H1 (cell line): ENCODE results near the gene DHDH. TPM values are rescaled to one million over a fixed set of nuclear protein-coding genes. Genes with fewer than 3 reads are reported as not detected.

Source experiments
- MAX ChIP-seq: IDR thresholded peaks from 2 replicates; pipeline ENCODE4 v1.6.1; 2012; ENCODE audit warnings: inconsistent platforms
- polyA plus RNA-seq, 7 experiments: library from polyadenylated mRNA; depleted of rRNA in 3 of 7; stranded (reverse) in 5 of 7; unstranded in 2 of 7; fragments of >200 nt in 5 of 7; fragments of 200-250 nt in 2 of 7; gene quantifications; 1 replicate in 5 of 7; 2 replicates in 1 of 7; 4 replicates in 1 of 7; pipeline versions ENCODE4 v1.2.1 to v1.2.3, GENCODE V29; 2011 to 2013; ENCODE audit warnings: missing spikeins in 2 of 7, mixed read lengths in 2 of 7
- total RNA-seq: library from RNA; stranded (reverse); fragmentation: NEBNext Ultra II Directional; extraction: Animal tissue kit (Norgen Biotek cat#: 25700); gene quantifications from 2 replicates; pipeline ENCODE4 v1.2.1, GENCODE V29; 2021

DHDH gene
- total and polyA plus RNA-seq, 2 of the 8 experiments (the other 6 are each of a cell fraction or from before 2014, with no cell fraction given), result 2.2 to 2.8 TPM

GRCh38 chr19:48910803-48911202 lies 22.7 kb upstream of the DHDH start (continued):
- no peak for TF ChIP-seq MAX
